Adrenal gland (tissue), 12 donors: ENCODE data around the gene THAP4. TPM values are rescaled to one million over a fixed set of nuclear protein-coding genes. Genes with fewer than 3 reads are reported as not detected.
A peak's percentile ranks its signal among the peaks of the same experiment; 100 is the strongest.

Source experiments
- DNase-seq, 7 donors: peaks; one replicate each; pipeline ENCODE4 v3.0.0-alpha.2; 2019 to 2020
- H3K27ac ChIP-seq, 5 donors: fragments of 200-600 bp; sonication (generic) in 4 of 5; 1 replicate in 3 of 5; 2 replicates in 2 of 5; pipeline versions ENCODE4 v1.5.1 to v1.8.0; 2016 to 2020; ENCODE audit warnings: mild to moderate bottlenecking in 1 of 5
- H3K27me3 ChIP-seq: fragments of 200-600 bp; 2 replicates; pipeline ENCODE4 v1.8.0; 2021
- H3K36me3 ChIP-seq, 2 donors: fragments of 200-600 bp; replicated peaks in 1 of 2; 1 replicate in 1 of 2; 2 replicates in 1 of 2; pipeline versions ENCODE4 v1.5.1 to v1.8.0; 2018 to 2022
- H3K4me1 ChIP-seq, 2 donors: fragments of 200-600 bp; replicated peaks in 1 of 2; 1 replicate in 1 of 2; 2 replicates in 1 of 2; pipeline versions ENCODE4 v1.5.1 to v1.8.0; 2018 to 2021
- H3K4me3 ChIP-seq, 4 donors: fragments of 200-600 bp; sonication (generic) in 3 of 4; one replicate each; pipeline ENCODE4 v1.5.1; 2016 to 2018
- H3K9me3 ChIP-seq, 3 donors: fragments of 200-600 bp; sonication (generic) in 1 of 3; replicated peaks in 1 of 3; 1 replicate in 2 of 3; 2 replicates in 1 of 3; pipeline versions ENCODE4 v1.5.1 to v1.8.0; 2016 to 2021
- CTCF ChIP-seq, 6 experiments: fragments of 450-650 bp in 4 of 6; fragments of 200-600 bp in 2 of 6; sonication (generic) in 1 of 6; IDR thresholded peaks; 1 replicate in 5 of 6; 2 replicates in 1 of 6; pipeline versions ENCODE4 v1.5.1 to v1.8.0; 2016 to 2021; ENCODE audit warnings: antibody characterized with exemption in 6 of 6, mild to moderate bottlenecking in 2 of 6, moderate library complexity in 1 of 6
- POLR2A ChIP-seq, 2 donors: fragments of 450-650 bp; IDR thresholded peaks; one replicate each; pipeline ENCODE4 v1.6.1; 2017; ENCODE audit warnings: antibody characterized with exemption in 2 of 2, mild to moderate bottlenecking in 2 of 2, moderate library complexity in 1 of 2
- WGBS, 4 donors: extraction: QIAGEN DNeasy Blood & Tissue Kit in 2 of 4; methylation state at CpG; one replicate each; pipeline versions ENCODE4 v1.1.5 to v1.1.7; 2013 to 2017; 5-methylcytosine and 5-hydroxymethylcytosine counted together
- intact Hi-C, 2 donors: fragments of 100-400 bp; cut with DNase I; formaldehyde crosslinking; loops; one replicate each; pipeline versions ENCODE4 v1.14.1 to v1.15.0; 2022 to 2023
- polyA plus RNA-seq, 3 donors: library from polyadenylated mRNA; stranded (reverse); fragments of 200-250 nt in 2 of 3; fragments of 350-450 nt in 1 of 3; fragmentation: Illumina TruSeq in 1 of 3; extraction: RNeasy Lipid Tissue Mini Kit (QIAGEN cat#74804) in 1 of 3; gene quantifications; one replicate each; pipeline ENCODE4 v1.2.3, GENCODE V29; 2013 to 2014
- total RNA-seq, 9 donors: library from RNA; depleted of rRNA in 4 of 9; stranded (reverse); fragments of >200 nt in 4 of 9; fragments of 120-200 nt in 1 of 9; fragmentation: NEBNext Ultra II Directional in 1 of 9; extraction: Animal tissue kit (Norgen Biotek cat#: 25700) in 1 of 9; gene quantifications; one replicate each; pipeline versions ENCODE4 v1.1.0 to v1.2.4, GENCODE V29; 2013 to 2023
- donor health status: healthy with polysubstance abuse.
- donor health status: Bipolar disorder and iron deficiency.
- donor health status: DM: yes; HTN: yes; CAD: no.
- donor health status: DM: no; HTN: no; CAD: no.
- donor health status: DM: no; HTN: no; CAD: no.
- donor health status: DM: yes; HTN: yes; CAD: no.

Gene THAP4
- total and polyA plus RNA-seq, 12 donors: 23.9 to 62.9 (median 41.1) TPM

DNA sequence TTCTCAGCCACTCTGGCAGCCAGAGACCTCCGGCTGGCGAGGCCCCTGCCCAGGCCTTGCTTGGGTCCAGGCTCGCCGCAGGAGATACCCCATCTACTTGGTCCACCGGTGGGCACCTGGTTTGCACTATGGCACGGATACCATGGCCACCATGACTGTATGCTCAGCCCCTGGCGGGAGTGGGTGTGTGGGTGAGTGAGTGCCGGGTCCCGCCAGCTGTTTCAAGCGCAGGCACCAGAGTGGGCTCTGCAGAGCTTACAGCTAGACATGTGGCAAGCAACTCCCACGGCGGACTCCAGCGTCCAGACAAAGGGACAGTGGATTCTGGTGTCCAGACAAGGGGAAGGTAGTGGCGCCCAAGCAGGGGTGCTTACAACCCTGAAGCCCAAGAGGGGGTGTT lies 2.0 kb upstream of the THAP4 start:
- Histone ChIP-seq H3K27ac (no peak overlapping the region), H3K27me3 (no peaks in the 10 kb centered on the region), H3K36me3 (peaks cover 0 to under 1% of the 10 kb centered on the region in 2 donors), H3K9me3 (no peaks in the 10 kb centered on the region), H3K4me1 (peaks cover 16 to 34% of the 10 kb centered on the region in 2 donors), H3K4me3 (peak overlapping the region in 1 of 4 donors; percentile 95)
- TF ChIP-seq CTCF (IDR thresholded peaks at IDR 0.05) (no peak), POLR2A (IDR thresholded peaks at IDR 0.05) (no peak)
- WGBS, 4 donors: 95 to 100% (median 97%) methylated on average over 7 to 14 of the region's 14 CpGs
- intact Hi-C loops: no loop called here
- no peak for DNase-seq

- Histone ChIP-seq H3K9me3 (no peaks in the 10 kb centered on the region), H3K27ac (peak overlapping the region; percentile 95 to 100 (median 99)), H3K4me1 (peaks cover 16 to 34% of the 10 kb centered on the region in 2 donors), H3K27me3 (no peaks in the 10 kb centered on the region), H3K36me3 (peaks cover 0 to 9% of the 10 kb centered on the region in 2 donors), H3K4me3 (peak overlapping the region; percentile 64 to 99 (median 86))
- TF ChIP-seq CTCF (IDR thresholded peaks at IDR 0.05) (no peak), POLR2A (IDR thresholded peaks at IDR 0.05) (no peak)
- peak in 2 of 7 donors; percentile 34 to 38 for DNase-seq
- intact Hi-C loops: no loop called here
- 1 to 3% (median 1%) methylated on average over 22 to 67 of the region's 67 CpGs for WGBS, 4 donors
These were observed 1.1 kb upstream of the THAP4 start for GRCh38 chr2:241637795-241638660.

DNA sequence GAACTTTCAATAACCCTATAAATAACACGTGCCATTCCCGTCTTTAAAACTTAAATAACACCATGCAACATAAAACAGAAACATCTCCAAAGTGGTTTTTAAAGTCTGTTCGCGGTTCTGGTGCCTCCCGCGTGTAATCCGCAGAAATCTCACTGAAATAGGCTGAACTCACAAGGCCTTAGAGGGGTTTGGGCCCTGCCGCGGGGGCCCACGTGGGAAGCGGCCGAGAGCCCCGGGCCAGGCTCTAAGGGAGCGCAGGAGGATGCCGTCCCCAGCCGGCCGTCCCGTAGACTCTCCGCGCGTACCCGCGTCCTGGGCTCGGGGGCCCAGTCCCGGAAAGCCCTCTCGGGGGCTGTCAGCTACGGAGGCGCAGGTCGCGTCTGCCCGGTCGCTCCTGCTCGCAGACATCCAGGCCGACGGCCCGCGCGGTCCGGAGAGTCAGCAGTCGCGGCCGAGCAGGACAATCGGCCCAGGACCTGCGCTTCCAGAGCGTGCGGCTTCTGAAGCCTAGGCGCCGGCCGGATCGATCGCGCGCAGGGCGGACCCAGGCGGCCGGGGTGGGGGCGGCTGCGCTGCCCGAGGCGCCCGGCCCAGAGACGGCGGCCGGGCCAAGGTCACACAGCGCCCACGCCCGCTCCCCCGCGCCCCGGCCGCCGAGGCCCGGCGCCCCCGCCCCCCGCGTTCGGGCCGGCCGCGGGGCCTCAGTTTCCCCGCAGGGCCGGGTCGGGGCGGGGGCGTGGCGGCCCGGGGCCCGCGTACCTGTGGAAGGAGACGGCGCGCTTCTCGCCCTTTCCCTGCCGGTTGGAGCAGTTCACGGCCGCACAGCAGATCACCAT lies 558 bp downstream of the THAP4 start:
- intact Hi-C loops: no loop called here
- H3K4me1 ChIP-seq: peaks cover 16 to 34% of the 10 kb centered on the region in 2 donors
- peaks cover 0 to 22% of the 10 kb centered on the region in 2 donors for H3K36me3 ChIP-seq
- no peaks in the 10 kb centered on the region for H3K9me3 ChIP-seq
- DNase-seq: peak; percentile 46 to 64 (median 56)
- 0 to 1% (median 0%) methylated on average over 7 to 97 of the region's 97 CpGs for WGBS, 4 donors
- TF ChIP-seq CTCF (IDR thresholded peaks at IDR 0.05) (no peak), POLR2A (IDR thresholded peaks at IDR 0.05) (peak in 1 of 2 donors; percentile 37)
- peak overlapping the region; percentile 16 to 99 (median 62) for H3K4me3 ChIP-seq
- H3K27ac ChIP-seq: peak overlapping the region in 4 of 5 donors; percentile 81 to 100 (median 99)
- H3K27me3 ChIP-seq: no peaks in the 10 kb centered on the region

DNA sequence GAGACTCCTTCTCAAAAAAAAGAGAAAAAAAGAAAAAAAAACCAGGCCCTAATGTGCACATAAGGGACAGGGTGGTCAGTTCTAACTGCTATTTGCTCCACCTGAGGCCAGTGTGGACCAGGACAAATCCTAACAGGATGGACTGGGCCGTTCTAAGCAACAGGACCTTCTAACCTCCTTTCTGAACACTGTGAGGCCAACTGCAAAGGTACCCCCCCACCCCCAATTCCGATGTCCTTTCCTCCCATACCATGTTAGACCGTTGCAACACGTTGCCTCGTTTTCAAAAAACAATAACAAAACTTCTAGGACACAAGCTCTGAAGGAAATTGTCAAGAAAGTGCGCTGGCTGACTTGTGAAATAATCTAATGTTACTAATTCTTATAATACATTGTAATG lies 1.2 kb downstream of the THAP4 start:
- WGBS, 4 donors: 17 to 23% (median 21%) methylated on average over 6 of the region's 6 CpGs
- intact Hi-C loops: no loop called here
- H3K27me3 ChIP-seq: no peaks in the 10 kb centered on the region
- no peaks in the 10 kb centered on the region for H3K9me3 ChIP-seq
- peak in 1 of 7 donors; percentile 11 for DNase-seq
- H3K4me1 ChIP-seq: peaks cover 16 to 34% of the 10 kb centered on the region in 2 donors
- TF ChIP-seq CTCF (IDR thresholded peaks at IDR 0.05) (no peak), POLR2A (IDR thresholded peaks at IDR 0.05) (no peak)
- peak overlapping the region in 4 of 5 donors; percentile 81 to 100 (median 99) for H3K27ac ChIP-seq
- H3K36me3 ChIP-seq: peaks cover 0 to 22% of the 10 kb centered on the region in 2 donors
- H3K4me3 ChIP-seq: peak overlapping the region in 2 of 4 donors; percentile 43 to 95
